ENCODE data around the gene ADAMTS2. TPM values are rescaled to one million over a fixed set of nuclear protein-coding genes. Genes with fewer than 3 reads are reported as not detected.
"Not testable (repeated sequence)": the region's sequence is repeated elsewhere in the genome, so short reads cannot be mapped to it uniquely, and the experiment has no call there.

Gene ADAMTS2
- polyA plus RNA-seq, 12 donors = 17.2 to 61.8 (median 31.0) TPM; not detected in 1

- no peak for DNase-seq
Measured at GRCh38 chr5:179221196-179221876, 123.9 kb downstream of the ADAMTS2 start.

- DNase-seq = no peak
Measured at GRCh38 chr5:179220716-179221115, 124.5 kb downstream of the ADAMTS2 start.

GRCh38 chr5:179219661-179220620 lies 125.3 kb downstream of the ADAMTS2 start:
- no peak for DNase-seq

GRCh38 chr5:179218943-179219330 lies 126.3 kb downstream of the ADAMTS2 start:
- no peak for DNase-seq

- no peak for DNase-seq
Measured at GRCh38 chr5:179217956-179218942, 127.0 kb downstream of the ADAMTS2 start.

GRCh38 chr5:179217356-179217755 lies 127.9 kb downstream of the ADAMTS2 start:
- no peak for DNase-seq

GRCh38 chr5:179216381-179216780 lies 128.9 kb downstream of the ADAMTS2 start:
- not testable (repeated sequence) for DNase-seq

GRCh38 chr5:179215576-179215975 lies 129.7 kb downstream of the ADAMTS2 start:
- DNase-seq = no peak

GRCh38 chr5:179214678-179215077 lies 130.6 kb downstream of the ADAMTS2 start:
- DNase-seq = no peak

- DNase-seq = no peak
Measured at GRCh38 chr5:179212870-179213269, 132.4 kb downstream of the ADAMTS2 start.

GRCh38 chr5:179211631-179212030 lies 133.6 kb downstream of the ADAMTS2 start:
- DNase-seq = no peak

GRCh38 chr5:179211068-179211467 lies 134.2 kb downstream of the ADAMTS2 start:
- no peak for DNase-seq

GRCh38 chr5:179210478-179210877 lies 134.8 kb downstream of the ADAMTS2 start:
- no peak for DNase-seq

GRCh38 chr5:179209359-179210150 lies 135.7 kb downstream of the ADAMTS2 start:
- DNase-seq = no peak

- DNase-seq = no peak
Measured at GRCh38 chr5:179208706-179209358, 136.4 kb downstream of the ADAMTS2 start.

- no peak for DNase-seq
Measured at GRCh38 chr5:179207920-179208705, 137.1 kb downstream of the ADAMTS2 start.

- DNase-seq = no peak
Measured at GRCh38 chr5:179207470-179207869, 137.8 kb downstream of the ADAMTS2 start.

- DNase-seq = no peak
Measured at GRCh38 chr5:179206366-179206765, 138.9 kb downstream of the ADAMTS2 start.

- no peak for DNase-seq
Measured at GRCh38 chr5:179205277-179205676, 140.0 kb downstream of the ADAMTS2 start.
